T-cell (primary cell): ENCODE results near the gene LYSET. TPM values are rescaled to one million over a fixed set of nuclear protein-coding genes. Genes with fewer than 3 reads are reported as not detected.
"Not testable (repeated sequence)": the region's sequence is repeated elsewhere in the genome, so short reads cannot be mapped to it uniquely, and the experiment has no call there.

Experiments
- ATAC-seq, 4 experiments: fragments of 200-7000 bp in 3 of 4; fragments of 150-1000 bp in 1 of 4; cut with Tn5 transposase; replicated peaks in 1 of 4; 1 replicate in 3 of 4; 2 replicates in 1 of 4; pipeline ENCODE4 v1.10.0; 2021; ENCODE audit warnings: moderate library complexity in 3 of 4, mild to moderate bottlenecking in 2 of 4, moderate number of reproducible peaks in 1 of 4
- CTCF ChIA-PET, 2 donors: fragments of 300-600 bp; sonication (Branson Sonifier 250); formaldehyde crosslinking; loops; one replicate each; lab custom pipeline; 2022; ENCODE audit warnings: antibody characterized with exemption in 2 of 2; lab: Charles Lee
- POLR2A ChIA-PET, 2 donors: fragments of 300-600 bp; sonication (Branson Sonifier 250); formaldehyde crosslinking; loops; one replicate each; lab custom pipeline; 2022; ENCODE audit warnings: antibody characterized with exemption in 2 of 2; lab: Charles Lee
- DNase-seq, 35 experiments: peaks; one replicate each; pipeline versions ENCODE4 v3.0.0 to v3.0.0-alpha.2; 2013 to 2023
- H3K27ac ChIP-seq: one replicate; pipeline ENCODE4 v1.5.1; 2013; ENCODE audit warnings: low read length
- H3K27me3 ChIP-seq, 2 experiments: replicated peaks in 1 of 2; 1 replicate in 1 of 2; 2 replicates in 1 of 2; pipeline versions ENCODE4 v1.6.1 to v1.7.0; 2013; ENCODE audit warnings: low read length in 1 of 2, mixed read lengths in 1 of 2; ENCODE audit not compliant: control insufficient read depth in 2 of 2, insufficient read depth in 2 of 2; ENCODE audit errors: extremely low read depth in 1 of 2
- H3K36me3 ChIP-seq, 2 donors: 1 replicate in 1 of 2; 2 replicates in 1 of 2; pipeline versions ENCODE4 v1.6.1 to v1.7.0; 2013; ENCODE audit warnings: low read length in 1 of 2; ENCODE audit not compliant: control insufficient read depth in 2 of 2, insufficient read depth in 1 of 2; ENCODE audit errors: extremely low read depth in 1 of 2
- H3K4me1 ChIP-seq, 2 experiments: 1 replicate in 1 of 2; 2 replicates in 1 of 2; pipeline versions ENCODE4 v1.6.1 to v1.7.0; 2013; ENCODE audit warnings: low read length in 2 of 2, mixed read lengths in 1 of 2; ENCODE audit not compliant: insufficient read depth in 2 of 2, control insufficient read depth in 1 of 2; ENCODE audit errors: extremely low read depth in 1 of 2
- H3K4me3 ChIP-seq, 2 donors: 1 replicate in 1 of 2; 2 replicates in 1 of 2; pipeline versions ENCODE4 v1.5.1 to v1.7.0; 2013; ENCODE audit warnings: mild to moderate bottlenecking in 2 of 2, low read length in 1 of 2, moderate library complexity in 1 of 2; ENCODE audit not compliant: control insufficient read depth in 1 of 2; ENCODE audit errors: extremely low read depth in 1 of 2
- H3K9me3 ChIP-seq: 2 replicates; pipeline ENCODE4 v1.7.0; 2013
- H3K27ac Mint-ChIP-seq, 2 donors: one replicate each; pipeline ENCODE4 v1.8.0; 2020 to 2021; ENCODE audit warnings: mild to moderate bottlenecking in 2 of 2, mixed read lengths in 2 of 2
- H3K27me3 Mint-ChIP-seq, 2 donors: one replicate each; pipeline ENCODE4 v1.8.0; 2021 to 2022; ENCODE audit warnings: mixed read lengths in 2 of 2
- H3K36me3 Mint-ChIP-seq: one replicate; pipeline ENCODE4 v1.8.0; 2021; ENCODE audit warnings: mixed read lengths
- H3K4me1 Mint-ChIP-seq, 3 donors: one replicate each; pipeline ENCODE4 v1.8.0; 2020 to 2022; ENCODE audit warnings: mixed read lengths in 3 of 3, mild to moderate bottlenecking in 1 of 3
- H3K4me3 Mint-ChIP-seq, 3 donors: one replicate each; pipeline ENCODE4 v1.8.0; 2020 to 2022; ENCODE audit warnings: mild to moderate bottlenecking in 3 of 3, mixed read lengths in 3 of 3, moderate library complexity in 3 of 3
- H3K9me3 Mint-ChIP-seq, 3 donors: one replicate each; pipeline ENCODE4 v1.8.0; 2020 to 2022; ENCODE audit warnings: mixed read lengths in 3 of 3
- WGBS: methylation state at CpG from one replicate; pipeline ENCODE4 v1.1.5; 2013; ENCODE audit warnings: missing lambda C conversion rate; ENCODE audit not compliant: insufficient coverage; 5-methylcytosine and 5-hydroxymethylcytosine counted together
- total RNA-seq, 35 experiments: library from RNA in 6 of 35; stranded (reverse) in 6 of 35; fragments of 120-200 nt in 1 of 35; gene quantifications; one replicate each; pipeline versions ENCODE4 v1.2.1 to v1.2.4 and lab custom pipeline; 2013 to 2026

The LYSET gene
- total RNA-seq, 5 donors from 2014 or later (not counting 1 experiment from before 2014, with no cell fraction given) = 7.9 to 16.9 (median 14.8) TPM

DNA sequence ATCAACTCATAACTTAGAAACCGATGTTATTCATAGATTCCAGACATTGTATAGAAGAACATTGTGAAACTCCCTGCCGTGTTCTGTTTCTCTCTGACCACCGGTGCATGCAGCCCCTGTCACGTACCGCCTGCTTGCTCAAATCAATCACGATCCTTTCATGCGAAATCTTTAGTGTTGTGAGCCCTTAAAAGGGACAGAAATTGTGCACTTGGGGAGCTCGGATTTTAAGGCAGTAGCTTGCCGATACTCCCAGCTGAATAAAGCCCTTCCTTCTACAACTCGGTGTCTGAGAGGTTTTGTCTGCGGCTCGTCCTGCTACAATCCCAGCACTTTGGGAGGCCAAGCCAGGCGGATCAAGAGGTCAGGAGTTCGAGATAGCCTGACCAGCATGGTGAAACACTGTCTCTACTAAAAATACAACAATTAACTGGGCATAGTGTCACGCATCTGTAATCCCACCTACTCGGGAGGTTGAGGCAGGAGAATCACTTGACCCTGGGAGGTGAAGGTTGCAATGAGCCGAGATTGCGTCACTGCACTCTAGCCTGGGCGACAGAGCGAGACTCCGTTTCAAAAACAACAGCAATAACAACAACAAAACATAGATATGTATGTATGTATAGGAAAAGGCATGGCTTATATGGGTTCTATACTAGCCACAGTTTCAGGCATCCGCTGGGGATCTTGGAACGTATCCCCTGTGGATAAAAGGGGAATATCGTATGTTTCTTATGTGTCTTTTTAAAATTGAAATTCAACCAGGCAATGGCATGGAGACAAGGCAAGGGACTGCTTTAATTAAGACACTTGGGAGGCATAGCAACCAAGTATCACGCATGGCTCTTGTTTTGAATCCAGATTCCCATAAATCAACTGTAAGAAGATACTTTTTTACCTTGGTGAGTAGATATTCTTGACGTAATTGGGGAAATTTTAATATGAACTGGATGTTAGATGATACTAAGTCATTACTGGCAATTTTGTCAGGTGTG lies 19.5 kb upstream of the LYSET start:
- not testable (repeated sequence) for H3K36me3 Mint-ChIP-seq, H3K27ac Mint-ChIP-seq

DNA sequence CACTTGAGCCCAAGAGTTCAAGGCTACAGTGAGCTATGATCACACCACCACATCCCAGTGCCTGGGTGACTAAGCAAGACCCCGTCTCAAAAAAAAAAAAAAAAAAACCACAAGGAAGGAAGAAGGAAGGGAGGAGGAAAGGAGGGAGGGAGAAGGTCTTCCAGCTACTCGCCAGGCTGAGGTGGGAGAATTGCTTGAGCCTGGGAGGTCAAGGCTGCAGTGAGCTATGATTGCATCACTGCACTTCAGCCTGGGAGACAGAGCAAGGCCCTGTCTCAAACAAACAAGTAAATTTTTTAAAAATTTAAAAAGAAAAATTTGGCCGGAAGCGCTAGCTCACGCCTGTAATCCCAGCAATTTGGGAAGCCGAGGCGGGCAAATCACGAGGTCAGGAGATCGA lies 16.5 kb upstream of the LYSET start:
- not testable (repeated sequence) for H3K9me3 ChIP-seq, H3K4me3 Mint-ChIP-seq, DNase-seq, H3K36me3 Mint-ChIP-seq, H3K4me1 ChIP-seq, H3K27ac Mint-ChIP-seq, H3K27ac ChIP-seq, H3K27me3 ChIP-seq, H3K27me3 Mint-ChIP-seq, H3K36me3 ChIP-seq, ATAC-seq, H3K9me3 Mint-ChIP-seq, H3K4me1 Mint-ChIP-seq, H3K4me3 ChIP-seq
- 90% methylated on average over 8 of the region's 9 CpGs for WGBS
- ChIA-PET CTCF (interaction anchor here in 1 of 2 donors (1.4 kb wide), 1 partner anchor 55 kb away, joined by 3 read pairs; no protein-coding TSS in a partner anchor), POLR2A (interaction anchor here in 1 of 2 donors (0.6 kb wide), 1 partner anchor 10 kb away, joined by 5 read pairs; no protein-coding TSS in a partner anchor)

More for the DNA sequence above, 19.5 kb upstream of the LYSET start:
- H3K36me3 ChIP-seq, DNase-seq, ATAC-seq, H3K27me3 ChIP-seq, POLR2A ChIA-PET, H3K27ac ChIP-seq, H3K4me3 ChIP-seq, H3K4me1 Mint-ChIP-seq, H3K9me3 ChIP-seq, H3K4me1 ChIP-seq, H3K4me3 Mint-ChIP-seq, CTCF ChIA-PET, H3K9me3 Mint-ChIP-seq, H3K27me3 Mint-ChIP-seq: not testable (repeated sequence)
- 86% methylated on average over 7 of the region's 26 CpGs for WGBS

DNA sequence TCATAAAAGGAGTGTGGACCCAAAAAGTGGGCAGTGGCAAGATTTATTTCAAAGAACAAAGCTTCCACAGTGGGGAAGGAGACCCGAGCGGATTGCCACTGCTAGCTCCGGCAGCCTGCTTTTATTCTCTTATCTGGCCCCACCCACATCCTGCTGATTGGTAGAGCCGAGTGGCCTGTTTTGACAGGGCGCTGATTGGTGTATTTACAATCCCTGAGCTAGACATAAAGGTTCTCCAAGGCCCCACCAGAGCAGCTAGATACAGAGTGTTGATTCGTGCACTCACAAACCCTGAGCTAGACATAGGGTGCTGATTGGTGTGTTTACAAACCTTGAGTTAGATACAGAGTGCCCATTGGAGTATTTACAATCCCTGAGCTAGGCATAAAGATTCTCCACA lies 15.5 kb upstream of the LYSET start:
- H3K4me1 Mint-ChIP-seq, DNase-seq, H3K27ac Mint-ChIP-seq, H3K36me3 Mint-ChIP-seq, ATAC-seq, H3K27me3 Mint-ChIP-seq, H3K27me3 ChIP-seq, H3K9me3 Mint-ChIP-seq, H3K4me3 Mint-ChIP-seq, H3K27ac ChIP-seq, CTCF ChIA-PET, H3K4me1 ChIP-seq, H3K9me3 ChIP-seq, H3K4me3 ChIP-seq, H3K36me3 ChIP-seq: not testable (repeated sequence)
- POLR2A ChIA-PET = interaction anchor here in 1 of 2 donors (0.6 kb wide), 1 partner anchor 95 kb away, joined by 8 read pairs; no protein-coding TSS in a partner anchor
- no CpG with 5 or more reads among the region's 6 CpGs for WGBS

DNA sequence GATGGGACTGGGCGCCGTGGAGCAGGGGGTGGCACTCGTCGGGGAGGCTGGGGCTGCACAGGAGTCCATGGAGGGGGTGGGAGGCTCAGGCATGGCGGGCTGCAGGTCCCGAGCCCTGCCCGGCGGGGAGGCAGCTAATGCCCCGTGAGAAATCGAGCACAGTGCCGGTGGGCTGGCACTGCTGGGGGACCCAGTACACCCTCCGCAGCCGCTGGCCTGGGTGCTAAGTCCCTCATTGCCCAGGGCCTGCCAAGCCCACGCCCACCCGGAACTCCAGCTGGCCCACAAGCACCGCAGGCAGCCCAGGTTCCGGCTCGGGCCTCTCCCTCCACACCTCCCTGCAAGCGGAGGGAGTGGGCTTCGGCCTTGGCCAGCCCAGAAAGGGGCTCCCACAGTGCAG lies 15.0 kb upstream of the LYSET start:
- H3K9me3 ChIP-seq, H3K27me3 ChIP-seq, H3K4me1 ChIP-seq, H3K4me3 ChIP-seq, H3K27ac ChIP-seq, ATAC-seq, H3K4me3 Mint-ChIP-seq, H3K9me3 Mint-ChIP-seq, H3K27me3 Mint-ChIP-seq, H3K27ac Mint-ChIP-seq, H3K36me3 ChIP-seq, DNase-seq, H3K36me3 Mint-ChIP-seq, H3K4me1 Mint-ChIP-seq, CTCF ChIA-PET, POLR2A ChIA-PET: not testable (repeated sequence)
- WGBS = 91% methylated on average over 19 of the region's 20 CpGs

DNA sequence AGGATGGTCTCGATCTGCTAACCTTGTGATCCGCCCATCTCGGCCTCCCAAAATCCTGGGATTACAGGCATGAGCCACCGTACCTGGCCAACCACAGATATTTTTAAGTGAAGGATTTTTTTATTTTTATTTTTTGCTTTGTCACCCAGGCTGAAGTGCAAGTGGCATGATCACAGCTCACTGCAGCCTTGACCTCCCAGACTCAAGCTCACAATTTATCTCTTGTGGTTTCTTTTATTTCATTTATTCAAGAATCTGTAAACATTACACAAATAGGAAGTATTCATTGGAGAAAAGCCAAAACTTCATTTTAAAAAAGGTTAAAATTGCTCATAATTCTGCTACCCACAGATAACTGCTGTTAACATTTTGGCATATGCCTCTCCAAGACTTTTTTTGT lies 13.7 kb upstream of the LYSET start:
- POLR2A ChIA-PET = no interaction called here
- H3K27me3 ChIP-seq = peaks cover 0 to 3% of the 10 kb centered on the region in 2 experiments
- no peak overlapping the region for H3K27ac ChIP-seq
- no peak overlapping the region for H3K4me3 ChIP-seq
- Mint-ChIP-seq H3K4me3 (no peak overlapping the region), H3K27me3 (peaks cover 0 to 2% of the 10 kb centered on the region in 2 donors), H3K36me3 (no peaks in the 10 kb centered on the region), H3K4me1 (no peaks in the 10 kb centered on the region), H3K9me3 (no peaks in the 10 kb centered on the region), H3K27ac (no peak overlapping the region)
- DNase-seq (no peak), ATAC-seq (no peak)
- WGBS = no CpG with 5 or more reads among the region's 4 CpGs
- H3K4me1 ChIP-seq = no peaks in the 10 kb centered on the region
- H3K9me3 ChIP-seq = no peaks in the 10 kb centered on the region
- CTCF ChIA-PET = interaction anchor here in 1 of 2 donors (0.7 kb wide), 2 partner anchors 25 to 63 kb away, joined by 4 read pairs; no protein-coding TSS in a partner anchor
- H3K36me3 ChIP-seq = no peaks in the 10 kb centered on the region

DNA sequence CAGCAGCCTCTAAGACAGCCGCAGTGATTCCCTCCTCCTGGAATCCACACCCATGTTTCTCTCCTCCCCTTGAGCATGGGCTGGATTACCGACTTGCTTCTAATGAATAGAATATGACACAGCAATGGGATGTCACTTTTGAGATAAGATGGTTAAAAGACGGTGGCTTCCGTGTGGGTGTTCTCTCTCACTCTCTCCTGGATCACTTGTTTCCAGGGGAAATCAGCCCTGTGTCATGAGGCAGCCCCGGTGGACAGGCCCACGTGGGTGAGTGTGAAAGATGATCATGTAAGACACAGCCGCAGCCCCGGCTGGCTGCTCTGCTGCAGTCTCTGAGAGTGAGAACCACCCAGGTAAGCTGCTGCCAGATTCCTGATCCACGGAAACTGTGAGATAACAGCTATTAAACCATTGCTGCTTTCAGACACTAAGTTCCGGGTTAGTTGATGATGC lies 11.1 kb upstream of the LYSET start:
- Mint-ChIP-seq H3K4me1 (peaks cover 0 to 9% (median 5%) of the 10 kb centered on the region in 3 donors), H3K36me3 (no peaks in the 10 kb centered on the region), H3K9me3 (no peaks in the 10 kb centered on the region), H3K27me3 (peaks cover 0 to 2% of the 10 kb centered on the region in 2 donors), H3K4me3 (no peak overlapping the region), H3K27ac (no peak overlapping the region)
- ATAC-seq = no peak
- ChIA-PET POLR2A (no interaction called here), CTCF (no interaction called here)
- peaks cover 0 to 3% of the 10 kb centered on the region in 2 experiments for H3K27me3 ChIP-seq
- H3K4me1 ChIP-seq = no peaks in the 10 kb centered on the region
- DNase-seq = no peak
- H3K36me3 ChIP-seq = no peaks in the 10 kb centered on the region
- WGBS = 57% methylated on average over 7 of the region's 10 CpGs
- no peaks in the 10 kb centered on the region for H3K9me3 ChIP-seq
- H3K4me3 ChIP-seq = no peak overlapping the region
- H3K27ac ChIP-seq = no peak overlapping the region
